ENCODE results near the gene PGA5.

PGA5 gene

GRCh38 chr11:61273178-61274078, 32.5 kb downstream of the PGA5 start:
- no peaks in the 10 kb centered on the region for H3K4me1 Mint-ChIP-seq
- no peak overlapping the region for H3K4me3 Mint-ChIP-seq
- H3K27me3 Mint-ChIP-seq: no peaks in the 10 kb centered on the region
- H3K9me3 Mint-ChIP-seq: no peaks in the 10 kb centered on the region
- no peaks in the 10 kb centered on the region for H3K36me3 Mint-ChIP-seq
- no peak overlapping the region for H3K27ac Mint-ChIP-seq

- no peaks in the 10 kb centered on the region for H3K27me3 Mint-ChIP-seq
- no peaks in the 10 kb centered on the region for H3K4me1 Mint-ChIP-seq
- H3K4me3 Mint-ChIP-seq: no peak overlapping the region
- H3K27ac Mint-ChIP-seq: no peak overlapping the region
- no peaks in the 10 kb centered on the region for H3K36me3 Mint-ChIP-seq
- H3K9me3 Mint-ChIP-seq: no peaks in the 10 kb centered on the region
Measured at GRCh38 chr11:61274084-61274483, 33.1 kb downstream of the PGA5 start.

GRCh38 chr11:61275191-61275590, 34.2 kb downstream of the PGA5 start:
- no peaks in the 10 kb centered on the region for H3K9me3 Mint-ChIP-seq
- no peak overlapping the region for H3K27ac Mint-ChIP-seq
- H3K4me3 Mint-ChIP-seq: no peak overlapping the region
- no peaks in the 10 kb centered on the region for H3K27me3 Mint-ChIP-seq
- no peaks in the 10 kb centered on the region for H3K36me3 Mint-ChIP-seq
- no peaks in the 10 kb centered on the region for H3K4me1 Mint-ChIP-seq

GRCh38 chr11:61277186-61278000, 36.4 kb downstream of the PGA5 start:
- Mint-ChIP-seq H3K27me3 (no peaks in the 10 kb centered on the region), H3K4me3 (no peak overlapping the region), H3K27ac (no peak overlapping the region), H3K36me3 (no peaks in the 10 kb centered on the region), H3K4me1 (no peaks in the 10 kb centered on the region), H3K9me3 (no peaks in the 10 kb centered on the region)

- no peak overlapping the region for H3K4me3 Mint-ChIP-seq
- no peaks in the 10 kb centered on the region for H3K4me1 Mint-ChIP-seq
- no peaks in the 10 kb centered on the region for H3K27me3 Mint-ChIP-seq
- no peaks in the 10 kb centered on the region for H3K36me3 Mint-ChIP-seq
- H3K9me3 Mint-ChIP-seq: no peaks in the 10 kb centered on the region
- H3K27ac Mint-ChIP-seq: no peak overlapping the region
Measured at GRCh38 chr11:61278001-61278470, 37.1 kb downstream of the PGA5 start.

- no peaks in the 10 kb centered on the region for H3K9me3 Mint-ChIP-seq
- no peak overlapping the region for H3K4me3 Mint-ChIP-seq
- H3K27ac Mint-ChIP-seq: no peak overlapping the region
- no peaks in the 10 kb centered on the region for H3K4me1 Mint-ChIP-seq
- peaks cover 6% of the 10 kb centered on the region for H3K36me3 Mint-ChIP-seq
- H3K27me3 Mint-ChIP-seq: no peaks in the 10 kb centered on the region
Measured at GRCh38 chr11:61279934-61280659, 39.1 kb downstream of the PGA5 start.

GRCh38 chr11:61280883-61281580, 40.1 kb downstream of the PGA5 start:
- H3K36me3 Mint-ChIP-seq: peaks cover 6% of the 10 kb centered on the region

GRCh38 chr11:61281581-61282250, 40.7 kb downstream of the PGA5 start:
- Mint-ChIP-seq H3K4me1 (no peaks in the 10 kb centered on the region), H3K9me3 (no peaks in the 10 kb centered on the region), H3K4me3 (no peak overlapping the region), H3K27me3 (no peaks in the 10 kb centered on the region), H3K27ac (no peak overlapping the region), H3K36me3 (peaks cover 6% of the 10 kb centered on the region)

More at GRCh38 chr11:61280883-61281580, 40.1 kb downstream of the PGA5 start:
- H3K27me3 Mint-ChIP-seq: no peaks in the 10 kb centered on the region
- no peaks in the 10 kb centered on the region for H3K4me1 Mint-ChIP-seq
- H3K27ac Mint-ChIP-seq: no peak overlapping the region
- H3K9me3 Mint-ChIP-seq: no peaks in the 10 kb centered on the region
- H3K4me3 Mint-ChIP-seq: no peak overlapping the region

- Mint-ChIP-seq H3K27me3 (no peaks in the 10 kb centered on the region), H3K4me3 (no peak overlapping the region), H3K36me3 (peaks cover 6% of the 10 kb centered on the region), H3K9me3 (no peaks in the 10 kb centered on the region), H3K27ac (no peak overlapping the region), H3K4me1 (no peaks in the 10 kb centered on the region)
Measured at GRCh38 chr11:61283613-61284012, 42.6 kb downstream of the PGA5 start.

- Mint-ChIP-seq H3K4me1 (no peaks in the 10 kb centered on the region), H3K9me3 (no peaks in the 10 kb centered on the region), H3K4me3 (no peak overlapping the region), H3K36me3 (peaks cover 7% of the 10 kb centered on the region), H3K27ac (no peak overlapping the region), H3K27me3 (peaks cover 3% of the 10 kb centered on the region)
Measured at GRCh38 chr11:61287338-61287977, 46.5 kb downstream of the PGA5 start.

GRCh38 chr11:61290905-61291690, 50.1 kb downstream of the PGA5 start:
- no peak overlapping the region for H3K4me3 Mint-ChIP-seq
- H3K4me1 Mint-ChIP-seq: peaks cover 12% of the 10 kb centered on the region
- peaks cover 7% of the 10 kb centered on the region for H3K27me3 Mint-ChIP-seq
- no peak overlapping the region for H3K27ac Mint-ChIP-seq
- H3K9me3 Mint-ChIP-seq: no peaks in the 10 kb centered on the region
- H3K36me3 Mint-ChIP-seq: peaks cover 3% of the 10 kb centered on the region

GRCh38 chr11:61292356-61292755, 51.4 kb downstream of the PGA5 start:
- peak overlapping the region; percentile 62 for H3K27ac Mint-ChIP-seq
- H3K4me1 Mint-ChIP-seq: peaks cover 17% of the 10 kb centered on the region
- peaks cover 7% of the 10 kb centered on the region for H3K27me3 Mint-ChIP-seq
- no peaks in the 10 kb centered on the region for H3K9me3 Mint-ChIP-seq
- H3K36me3 Mint-ChIP-seq: peaks cover 7% of the 10 kb centered on the region
- H3K4me3 Mint-ChIP-seq: peak overlapping the region; percentile 11

- peak overlapping the region; percentile 82 for H3K27ac Mint-ChIP-seq
- peaks cover 7% of the 10 kb centered on the region for H3K27me3 Mint-ChIP-seq
- peak overlapping the region; percentile 90 for H3K4me3 Mint-ChIP-seq
Measured at GRCh38 chr11:61293867-61294716, 53.1 kb downstream of the PGA5 start.

More at GRCh38 chr11:61293867-61294716, 53.1 kb downstream of the PGA5 start:
- Mint-ChIP-seq H3K36me3 (peaks cover 12% of the 10 kb centered on the region), H3K9me3 (no peaks in the 10 kb centered on the region), H3K4me1 (peaks cover 31% of the 10 kb centered on the region)
